ENCODE measurements around the gene MDFI. TPM values are rescaled to one million over a fixed set of nuclear protein-coding genes. Genes with fewer than 3 reads are reported as not detected.

The MDFI gene
- total and polyA plus RNA-seq, 4 donors: 0.24 to 2.8 (median 0.50) TPM; not detected in 1

DNA sequence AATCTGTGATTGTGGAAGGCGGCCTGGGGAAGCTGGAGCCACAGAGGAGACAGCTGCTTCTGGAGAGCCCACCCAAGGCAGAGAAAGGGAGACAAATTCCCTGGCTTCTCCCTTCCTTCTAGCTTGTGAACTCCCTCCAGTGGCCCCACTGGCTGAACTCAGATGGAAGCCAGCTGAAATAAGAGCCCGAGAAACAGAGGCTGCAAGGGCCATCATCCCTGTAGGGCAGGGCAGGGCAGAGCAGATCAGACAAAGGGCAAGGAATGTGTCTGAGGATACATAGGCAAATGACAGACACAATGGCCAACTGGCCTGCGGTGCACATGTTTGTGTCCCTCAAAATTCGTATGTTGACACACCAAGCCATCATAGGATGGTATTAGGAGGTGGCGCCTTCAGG lies 25.3 kb downstream of the MDFI start (continued):
- TF ChIP-seq, protein P1, sequence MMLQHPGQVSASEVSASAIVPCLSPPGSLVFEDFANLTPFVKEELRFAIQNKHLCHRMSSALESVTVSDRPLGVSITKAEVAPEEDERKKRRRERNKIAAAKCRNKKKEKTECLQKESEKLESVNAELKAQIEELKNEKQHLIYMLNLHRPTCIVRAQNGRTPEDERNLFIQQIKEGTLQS (IDR thresholded peaks at IDR 0.05): no peak
- TF ChIP-seq EGR1 (IDR thresholded peaks at IDR 0.05; ENCODE audit: low read depth in 2 of 2): no peak
- TF ChIP-seq YY1 (IDR thresholded peaks at IDR 0.05): no peak
- TF ChIP-seq FOXA1 (IDR thresholded peaks at IDR 0.05): no peak

DNA sequence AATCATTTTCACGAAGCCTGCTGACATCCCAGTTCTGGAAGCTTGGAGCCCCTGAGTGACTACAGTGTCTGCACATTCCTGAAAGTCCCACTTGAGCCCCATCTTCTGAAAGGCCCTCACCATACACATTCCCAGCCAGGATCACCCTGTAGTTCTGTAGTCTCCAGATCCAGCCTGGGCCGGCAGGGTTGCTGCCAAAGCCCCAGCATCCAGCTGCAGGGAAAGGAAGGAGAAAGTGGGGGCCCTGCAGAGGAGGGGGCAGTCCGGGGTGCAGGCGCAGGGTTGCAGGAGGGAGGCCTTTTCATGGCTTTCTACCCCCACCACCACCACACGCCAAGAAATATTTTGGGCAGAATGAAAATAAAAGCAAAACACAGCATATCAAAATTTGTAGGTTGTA lies 26.0 kb downstream of the MDFI start:
- 85% methylated on average over 5 of the region's 5 CpGs for WGBS
- Histone ChIP-seq H3K36me3 (ENCODE audit: control insufficient read depth in 4 of 4, insufficient read depth in 3 of 4, low read depth in 1 of 4, low read length in 3 of 4) (no peaks in the 10 kb centered on the region), H3K27ac (ENCODE audit: low read depth in 1 of 2, low read length in 2 of 2) (no peak overlapping the region), H3K9ac (ENCODE audit: low read depth in 1 of 2, low read length in 2 of 2) (no peak overlapping the region), H3K27me3 (ENCODE audit: control insufficient read depth in 4 of 4, insufficient read depth in 4 of 4, low read length in 3 of 4) (peaks cover 0 to 5% (median 0%) of the 10 kb centered on the region in 4 donors), H3K9me3 (ENCODE audit: control insufficient read depth in 4 of 4, low read length in 3 of 4) (peaks cover 0 to 3% (median 0%) of the 10 kb centered on the region in 4 donors), H3K4me1 (ENCODE audit: control insufficient read depth in 4 of 4, insufficient read depth in 4 of 4, low read length in 3 of 4) (no peaks in the 10 kb centered on the region), H3K4me3 (ENCODE audit: low read depth in 1 of 3, low read length in 3 of 3) (no peak overlapping the region)
- TF ChIP-seq, protein P1 (IDR thresholded peaks at IDR 0.05): no peak
- no peak for TF ChIP-seq GABPA (IDR thresholded peaks at IDR 0.05 in 1 of 2, conservative IDR thresholded peaks at IDR 0.05 in 1 of 2)
- no peak for TF ChIP-seq RXRA (IDR thresholded peaks at IDR 0.05)
- no peak for TF ChIP-seq EGR1 (IDR thresholded peaks at IDR 0.05; ENCODE audit: low read depth in 2 of 2)
- no peak for TF ChIP-seq FOXA1 (IDR thresholded peaks at IDR 0.05)
- TF ChIP-seq, protein P2, sequence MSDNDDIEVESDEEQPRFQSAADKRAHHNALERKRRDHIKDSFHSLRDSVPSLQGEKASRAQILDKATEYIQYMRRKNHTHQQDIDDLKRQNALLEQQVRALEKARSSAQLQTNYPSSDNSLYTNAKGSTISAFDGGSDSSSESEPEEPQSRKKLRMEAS (IDR thresholded peaks at IDR 0.05): no peak
- TF ChIP-seq, protein P3, sequence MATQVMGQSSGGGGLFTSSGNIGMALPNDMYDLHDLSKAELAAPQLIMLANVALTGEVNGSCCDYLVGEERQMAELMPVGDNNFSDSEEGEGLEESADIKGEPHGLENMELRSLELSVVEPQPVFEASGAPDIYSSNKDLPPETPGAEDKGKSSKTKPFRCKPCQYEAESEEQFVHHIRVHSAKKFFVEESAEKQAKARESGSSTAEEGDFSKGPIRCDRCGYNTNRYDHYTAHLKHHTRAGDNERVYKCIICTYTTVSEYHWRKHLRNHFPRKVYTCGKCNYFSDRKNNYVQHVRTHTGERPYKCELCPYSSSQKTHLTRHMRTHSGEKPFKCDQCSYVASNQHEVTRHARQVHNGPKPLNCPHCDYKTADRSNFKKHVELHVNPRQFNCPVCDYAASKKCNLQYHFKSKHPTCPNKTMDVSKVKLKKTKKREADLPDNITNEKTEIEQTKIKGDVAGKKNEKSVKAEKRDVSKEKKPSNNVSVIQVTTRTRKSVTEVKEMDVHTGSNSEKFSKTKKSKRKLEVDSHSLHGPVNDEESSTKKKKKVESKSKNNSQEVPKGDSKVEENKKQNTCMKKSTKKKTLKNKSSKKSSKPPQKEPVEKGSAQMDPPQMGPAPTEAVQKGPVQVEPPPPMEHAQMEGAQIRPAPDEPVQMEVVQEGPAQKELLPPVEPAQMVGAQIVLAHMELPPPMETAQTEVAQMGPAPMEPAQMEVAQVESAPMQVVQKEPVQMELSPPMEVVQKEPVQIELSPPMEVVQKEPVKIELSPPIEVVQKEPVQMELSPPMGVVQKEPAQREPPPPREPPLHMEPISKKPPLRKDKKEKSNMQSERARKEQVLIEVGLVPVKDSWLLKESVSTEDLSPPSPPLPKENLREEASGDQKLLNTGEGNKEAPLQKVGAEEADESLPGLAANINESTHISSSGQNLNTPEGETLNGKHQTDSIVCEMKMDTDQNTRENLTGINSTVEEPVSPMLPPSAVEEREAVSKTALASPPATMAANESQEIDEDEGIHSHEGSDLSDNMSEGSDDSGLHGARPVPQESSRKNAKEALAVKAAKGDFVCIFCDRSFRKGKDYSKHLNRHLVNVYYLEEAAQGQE (IDR thresholded peaks at IDR 0.05): no peak
- no peak for TF ChIP-seq SP1 (IDR thresholded peaks at IDR 0.05)
- TF ChIP-seq HNF4G (IDR thresholded peaks at IDR 0.05): no peak
- no peak for DNase-seq (ENCODE audit: low spot score)

DNA sequence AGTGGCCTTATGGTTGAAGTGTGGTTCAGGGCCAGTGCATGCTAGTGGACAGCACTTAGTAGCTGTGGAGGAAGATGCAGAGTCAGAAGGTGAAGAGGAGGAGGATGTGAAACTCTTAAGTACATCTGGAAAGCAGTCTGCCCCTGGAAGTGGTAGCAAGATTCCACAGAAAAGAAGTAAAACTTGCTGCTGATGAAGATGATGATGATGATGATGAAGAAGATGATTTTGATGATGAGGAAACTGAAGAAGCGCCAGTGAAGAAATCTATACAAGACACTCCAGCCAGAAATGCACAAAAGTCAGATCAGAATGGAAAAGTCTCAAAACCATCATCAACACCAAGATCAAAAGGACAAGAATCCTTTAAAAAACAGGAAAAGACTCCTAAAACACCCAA lies 28.9 kb downstream of the MDFI start:
- WGBS: 88% methylated on average over 1 of the region's 1 CpG
- no peaks in the 10 kb centered on the region for H3K4me1 ChIP-seq (ENCODE audit: control insufficient read depth in 4 of 4, insufficient read depth in 4 of 4, low read length in 3 of 4)
- no peak overlapping the region for H3K27ac ChIP-seq (ENCODE audit: low read depth in 1 of 2, low read length in 2 of 2)
- no peak overlapping the region for H3K4me3 ChIP-seq (ENCODE audit: low read depth in 1 of 3, low read length in 3 of 3)
- H3K9me3 ChIP-seq (ENCODE audit: control insufficient read depth in 4 of 4, low read length in 3 of 4): peaks cover 0 to 3% (median 0%) of the 10 kb centered on the region in 4 donors
- peaks cover 0 to 9% (median 0%) of the 10 kb centered on the region in 4 donors for H3K27me3 ChIP-seq (ENCODE audit: control insufficient read depth in 4 of 4, insufficient read depth in 4 of 4, low read length in 3 of 4)
- no peak for DNase-seq (ENCODE audit: low spot score)
- H3K9ac ChIP-seq (ENCODE audit: low read depth in 1 of 2, low read length in 2 of 2): no peak overlapping the region
- no peaks in the 10 kb centered on the region for H3K36me3 ChIP-seq (ENCODE audit: control insufficient read depth in 4 of 4, insufficient read depth in 3 of 4, low read depth in 1 of 4, low read length in 3 of 4)
- no peak for TF ChIP-seq TAF1 (conservative IDR thresholded peaks at IDR 0.05)
- TF ChIP-seq GABPA (IDR thresholded peaks at IDR 0.05 in 1 of 2, conservative IDR thresholded peaks at IDR 0.05 in 1 of 2): no peak
- TF ChIP-seq, protein P4, sequence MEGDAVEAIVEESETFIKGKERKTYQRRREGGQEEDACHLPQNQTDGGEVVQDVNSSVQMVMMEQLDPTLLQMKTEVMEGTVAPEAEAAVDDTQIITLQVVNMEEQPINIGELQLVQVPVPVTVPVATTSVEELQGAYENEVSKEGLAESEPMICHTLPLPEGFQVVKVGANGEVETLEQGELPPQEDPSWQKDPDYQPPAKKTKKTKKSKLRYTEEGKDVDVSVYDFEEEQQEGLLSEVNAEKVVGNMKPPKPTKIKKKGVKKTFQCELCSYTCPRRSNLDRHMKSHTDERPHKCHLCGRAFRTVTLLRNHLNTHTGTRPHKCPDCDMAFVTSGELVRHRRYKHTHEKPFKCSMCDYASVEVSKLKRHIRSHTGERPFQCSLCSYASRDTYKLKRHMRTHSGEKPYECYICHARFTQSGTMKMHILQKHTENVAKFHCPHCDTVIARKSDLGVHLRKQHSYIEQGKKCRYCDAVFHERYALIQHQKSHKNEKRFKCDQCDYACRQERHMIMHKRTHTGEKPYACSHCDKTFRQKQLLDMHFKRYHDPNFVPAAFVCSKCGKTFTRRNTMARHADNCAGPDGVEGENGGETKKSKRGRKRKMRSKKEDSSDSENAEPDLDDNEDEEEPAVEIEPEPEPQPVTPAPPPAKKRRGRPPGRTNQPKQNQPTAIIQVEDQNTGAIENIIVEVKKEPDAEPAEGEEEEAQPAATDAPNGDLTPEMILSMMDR (IDR thresholded peaks at IDR 0.05; ENCODE audit: low read depth, low read length, missing input control): no peak
- TF ChIP-seq, protein P1 (IDR thresholded peaks at IDR 0.05): no peak
- TF ChIP-seq NR2F2 (IDR thresholded peaks at IDR 0.05): no peak
- TF ChIP-seq FOXA2 (IDR thresholded peaks at IDR 0.05): no peak
- TF ChIP-seq, protein P3 (IDR thresholded peaks at IDR 0.05): no peak
- TF ChIP-seq JUND (IDR thresholded peaks at IDR 0.05): no peak
- no peak for TF ChIP-seq FOXA1 (IDR thresholded peaks at IDR 0.05)
- TF ChIP-seq, protein P5, sequence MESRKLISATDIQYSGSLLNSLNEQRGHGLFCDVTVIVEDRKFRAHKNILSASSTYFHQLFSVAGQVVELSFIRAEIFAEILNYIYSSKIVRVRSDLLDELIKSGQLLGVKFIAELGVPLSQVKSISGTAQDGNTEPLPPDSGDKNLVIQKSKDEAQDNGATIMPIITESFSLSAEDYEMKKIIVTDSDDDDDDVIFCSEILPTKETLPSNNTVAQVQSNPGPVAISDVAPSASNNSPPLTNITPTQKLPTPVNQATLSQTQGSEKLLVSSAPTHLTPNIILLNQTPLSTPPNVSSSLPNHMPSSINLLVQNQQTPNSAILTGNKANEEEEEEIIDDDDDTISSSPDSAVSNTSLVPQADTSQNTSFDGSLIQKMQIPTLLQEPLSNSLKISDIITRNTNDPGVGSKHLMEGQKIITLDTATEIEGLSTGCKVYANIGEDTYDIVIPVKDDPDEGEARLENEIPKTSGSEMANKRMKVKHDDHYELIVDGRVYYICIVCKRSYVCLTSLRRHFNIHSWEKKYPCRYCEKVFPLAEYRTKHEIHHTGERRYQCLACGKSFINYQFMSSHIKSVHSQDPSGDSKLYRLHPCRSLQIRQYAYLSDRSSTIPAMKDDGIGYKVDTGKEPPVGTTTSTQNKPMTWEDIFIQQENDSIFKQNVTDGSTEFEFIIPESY (IDR thresholded peaks at IDR 0.05): no peak
- no peak for TF ChIP-seq RAD21 (IDR thresholded peaks at IDR 0.05)
- no peak for TF ChIP-seq SP1 (IDR thresholded peaks at IDR 0.05)
- no peak for TF ChIP-seq HNF4A (conservative IDR thresholded peaks at IDR 0.05)

All from liver (tissue), 9 donors.